Stimulated activated CD8-positive, alpha-beta memory T cell treated with anti-CD3 and anti-CD28 coated beads, Interleukin-15, amount 100 ng/mL, for 4 hours (primary cell): ENCODE results near the gene AHRR.
"Not testable (repeated sequence)": the region's sequence is repeated elsewhere in the genome, so short reads cannot be mapped to it uniquely, and the experiment has no call there.

Experiments used
- DNase-seq, 2 donors: peaks; one replicate each; pipeline ENCODE4 v3.0.0-alpha.2; 2020; ENCODE audit warnings: low read depth in 2 of 2

AHRR gene

GRCh38 chr5:459562-460272, 138.2 kb downstream of the AHRR start:
- no peak for DNase-seq

GRCh38 chr5:460273-460625, 138.7 kb downstream of the AHRR start:
- DNase-seq = no peak

GRCh38 chr5:462051-462481, 140.6 kb downstream of the AHRR start:
- no peak for DNase-seq

- no peak for DNase-seq
Measured at GRCh38 chr5:463301-463700, 141.8 kb downstream of the AHRR start.

GRCh38 chr5:463952-464351, 142.4 kb downstream of the AHRR start:
- DNase-seq = peak; percentile 77 to 93

GRCh38 chr5:464446-464842, 142.9 kb downstream of the AHRR start:
- DNase-seq = no peak

- DNase-seq = no peak
Measured at GRCh38 chr5:464843-465590, 143.5 kb downstream of the AHRR start.

- DNase-seq = no peak
Measured at GRCh38 chr5:465591-466403, 144.3 kb downstream of the AHRR start.

- no peak for DNase-seq
Measured at GRCh38 chr5:466661-467310, 145.3 kb downstream of the AHRR start.

GRCh38 chr5:468401-468800, 146.9 kb downstream of the AHRR start:
- no peak for DNase-seq

- DNase-seq = no peak
Measured at GRCh38 chr5:469752-470483, 148.4 kb downstream of the AHRR start.

GRCh38 chr5:470961-471749, 149.6 kb downstream of the AHRR start:
- no peak for DNase-seq

GRCh38 chr5:471750-472058, 150.2 kb downstream of the AHRR start:
- no peak for DNase-seq

- no peak for DNase-seq
Measured at GRCh38 chr5:472076-472655, 150.7 kb downstream of the AHRR start.

GRCh38 chr5:472656-473550, 151.4 kb downstream of the AHRR start:
- DNase-seq = peak; percentile 72 to 84

- DNase-seq = no peak
Measured at GRCh38 chr5:473551-474192, 152.2 kb downstream of the AHRR start.

GRCh38 chr5:474232-474839, 152.8 kb downstream of the AHRR start:
- not testable (repeated sequence) for DNase-seq
